ENCODE results near the gene CACNA1B. TPM values are rescaled to one million over a fixed set of nuclear protein-coding genes. Genes with fewer than 3 reads are reported as not detected.
"Not testable (repeated sequence)": the region's sequence is repeated elsewhere in the genome, so short reads cannot be mapped to it uniquely, and the experiment has no call there.

CACNA1B gene
- total and polyA plus RNA-seq, 9 donors = 0.18 to 0.76 (median 0.34) TPM

DNA sequence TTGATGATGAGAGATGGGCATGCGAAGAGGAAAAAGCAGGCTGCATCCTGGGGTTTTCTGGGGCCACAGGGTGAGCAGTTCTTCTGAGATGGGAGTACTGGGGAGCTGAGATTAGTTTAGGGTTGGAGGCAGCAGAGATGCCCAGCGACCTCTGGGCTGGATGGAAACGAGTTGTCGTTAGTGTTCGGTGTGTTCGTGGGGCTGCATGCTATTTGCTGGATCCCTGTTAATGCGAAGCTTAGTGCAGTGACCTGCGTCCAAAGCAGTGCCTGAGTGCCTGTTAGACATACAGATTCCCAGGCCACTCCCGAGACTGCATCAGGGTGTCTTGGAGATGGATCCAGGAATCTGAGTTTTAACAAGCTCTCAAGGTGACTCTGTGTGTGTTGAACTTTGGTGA, 201.3 kb downstream of the CACNA1B start:
- WGBS (ENCODE audit: insufficient coverage) = 86% methylated on average over 9 of the region's 9 CpGs
- no peaks in the 10 kb centered on the region for H3K9me3 ChIP-seq (replicated peaks; ENCODE audit: control insufficient read depth, low read depth, low read length)
- no peaks in the 10 kb centered on the region for H3K4me1 ChIP-seq (ENCODE audit: control insufficient read depth, insufficient read depth, low read length)
- H3K36me3 ChIP-seq (ENCODE audit: control insufficient read depth, insufficient read depth, low read length) = no peaks in the 10 kb centered on the region
- H3K4me3 ChIP-seq (ENCODE audit: low read length) = no peak overlapping the region
- H3K27ac ChIP-seq (ENCODE audit: low read length) = no peak overlapping the region
- no peaks in the 10 kb centered on the region for H3K27me3 ChIP-seq (ENCODE audit: control insufficient read depth, insufficient read depth, low read length)
- DNase-seq = no peak

DNA sequence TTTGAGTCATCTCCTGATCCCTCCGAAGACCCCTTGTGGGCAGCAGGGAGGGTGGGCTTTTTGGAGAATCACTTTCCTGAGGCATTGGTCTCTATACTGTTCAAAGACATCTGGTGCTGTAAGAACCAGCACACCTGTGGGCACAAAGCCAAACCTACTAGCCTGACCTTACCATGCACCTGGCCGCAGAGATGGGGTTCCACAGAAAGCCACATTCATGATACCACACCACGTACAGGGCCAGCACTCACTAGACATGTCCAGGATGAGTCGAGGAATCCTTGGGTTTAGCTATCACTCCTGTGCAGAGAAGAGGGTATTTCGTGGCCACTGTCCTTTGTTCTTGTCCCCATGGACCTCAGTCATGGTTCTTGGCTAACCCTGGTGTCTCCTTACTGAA, 203.4 kb downstream of the CACNA1B start:
- Histone ChIP-seq H3K36me3 (ENCODE audit: control insufficient read depth, insufficient read depth, low read length) (no peaks in the 10 kb centered on the region), H3K4me3 (ENCODE audit: low read length) (no peak overlapping the region), H3K4me1 (ENCODE audit: control insufficient read depth, insufficient read depth, low read length) (no peaks in the 10 kb centered on the region), H3K27me3 (ENCODE audit: control insufficient read depth, insufficient read depth, low read length) (no peaks in the 10 kb centered on the region), H3K27ac (ENCODE audit: low read length) (no peak overlapping the region), H3K9me3 (replicated peaks; ENCODE audit: control insufficient read depth, low read depth, low read length) (no peaks in the 10 kb centered on the region)
- 88% methylated on average over 4 of the region's 5 CpGs for WGBS (ENCODE audit: insufficient coverage)
- DNase-seq = no peak

DNA sequence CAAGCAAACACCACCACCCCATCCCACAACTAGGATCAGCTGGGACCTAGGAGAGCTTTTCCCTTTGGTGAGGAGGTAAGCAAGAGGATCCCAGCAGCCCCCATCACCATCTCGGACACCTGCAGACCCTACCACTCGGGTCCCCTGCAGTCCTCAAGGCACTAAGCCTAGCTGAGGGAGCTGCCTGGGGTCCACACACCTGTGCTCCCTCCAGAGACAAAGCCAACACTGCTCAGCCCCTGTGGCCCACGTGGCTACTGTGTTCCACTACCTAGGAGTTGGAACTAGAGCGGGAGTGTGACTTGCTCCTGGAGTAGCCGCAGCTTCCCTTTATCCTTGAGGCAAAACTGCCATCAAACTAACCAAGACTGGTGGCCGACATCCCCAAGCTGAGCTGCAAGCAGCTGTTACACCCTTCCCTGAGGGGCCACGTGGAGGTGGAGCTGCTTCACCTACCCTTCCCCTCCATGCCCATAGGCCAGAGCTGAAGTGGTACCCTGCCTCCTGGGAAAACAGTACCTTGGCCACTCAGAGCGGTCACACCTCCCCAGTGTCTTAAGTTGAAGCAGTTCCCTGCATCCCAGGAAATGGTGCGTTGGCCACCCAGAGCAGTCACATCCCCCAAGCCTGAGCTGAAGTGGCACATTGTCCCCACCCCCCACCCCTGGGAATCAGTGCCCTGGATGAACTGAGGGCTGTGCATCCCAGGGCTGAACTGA, 205.5 kb downstream of the CACNA1B start:
- Histone ChIP-seq H3K27me3 (ENCODE audit: control insufficient read depth, insufficient read depth, low read length) (no peaks in the 10 kb centered on the region), H3K4me1 (ENCODE audit: control insufficient read depth, insufficient read depth, low read length) (no peaks in the 10 kb centered on the region), H3K4me3 (ENCODE audit: low read length) (no peak overlapping the region), H3K27ac (ENCODE audit: low read length) (no peak overlapping the region), H3K9me3 (replicated peaks; ENCODE audit: control insufficient read depth, low read depth, low read length) (no peaks in the 10 kb centered on the region), H3K36me3 (ENCODE audit: control insufficient read depth, insufficient read depth, low read length) (no peaks in the 10 kb centered on the region)
- no peak for DNase-seq
- WGBS (ENCODE audit: insufficient coverage) = 74% methylated on average over 6 of the region's 9 CpGs

DNA sequence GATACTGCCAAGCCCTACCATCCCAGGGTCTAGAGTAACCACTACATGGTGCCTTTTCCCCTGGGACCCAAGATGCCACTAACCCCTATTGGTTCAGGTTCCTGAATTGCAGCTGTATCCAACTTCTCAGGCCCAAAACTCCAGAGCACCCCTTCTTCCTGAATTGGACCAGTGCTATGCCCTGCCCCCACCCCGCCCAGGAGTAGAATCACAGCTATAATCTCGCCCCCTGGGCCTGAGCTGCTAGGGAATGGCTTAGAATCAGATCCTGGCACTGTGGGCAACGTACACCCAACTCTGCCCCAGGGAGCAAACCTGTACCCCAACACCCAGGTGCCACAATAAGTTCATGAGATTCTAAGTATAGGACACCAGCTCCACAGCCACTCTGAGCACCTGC, 206.3 kb downstream of the CACNA1B start:
- 49% methylated on average over 3 of the region's 3 CpGs for whole genome bisulfite sequencing (ENCODE audit: insufficient coverage)

DNA sequence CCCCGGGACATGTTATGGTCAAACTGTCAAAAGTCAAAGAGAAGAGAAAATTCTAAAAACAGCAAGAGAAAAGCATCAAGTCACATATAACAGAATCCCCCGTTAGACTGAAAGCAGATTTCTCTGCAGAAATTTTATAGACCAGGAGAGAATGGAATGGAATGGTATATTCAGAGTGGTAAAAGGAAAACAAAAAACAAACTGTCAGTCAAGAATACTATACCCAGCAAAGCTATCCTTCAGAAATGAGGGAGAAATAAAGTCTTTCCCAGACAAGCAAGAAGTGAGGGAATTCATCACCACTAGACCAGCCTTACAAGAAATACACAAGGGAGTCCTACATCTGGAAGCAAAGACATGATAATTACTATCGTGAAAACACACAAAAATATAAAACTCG, 208.0 kb downstream of the CACNA1B start:
- H3K27me3 ChIP-seq (ENCODE audit: control insufficient read depth, insufficient read depth, low read length) = no peaks in the 10 kb centered on the region
- H3K4me3 ChIP-seq (ENCODE audit: low read length) = no peak overlapping the region
- WGBS (ENCODE audit: insufficient coverage) = no CpG with 5 or more reads among the region's 4 CpGs
- no peaks in the 10 kb centered on the region for H3K36me3 ChIP-seq (ENCODE audit: control insufficient read depth, insufficient read depth, low read length)
- DNase-seq = no peak
- no peaks in the 10 kb centered on the region for H3K4me1 ChIP-seq (ENCODE audit: control insufficient read depth, insufficient read depth, low read length)
- H3K9me3 ChIP-seq (replicated peaks; ENCODE audit: control insufficient read depth, low read depth, low read length) = no peaks in the 10 kb centered on the region
- H3K27ac ChIP-seq (ENCODE audit: low read length) = no peak overlapping the region

More for the DNA sequence above, 206.3 kb downstream of the CACNA1B start:
- no peak for DNase-seq
- Histone ChIP-seq H3K27ac (ENCODE audit: low read length) (no peak overlapping the region), H3K36me3 (ENCODE audit: control insufficient read depth, insufficient read depth, low read length) (no peaks in the 10 kb centered on the region), H3K4me1 (ENCODE audit: control insufficient read depth, insufficient read depth, low read length) (no peaks in the 10 kb centered on the region), H3K4me3 (ENCODE audit: low read length) (no peak overlapping the region), H3K27me3 (ENCODE audit: control insufficient read depth, insufficient read depth, low read length) (no peaks in the 10 kb centered on the region), H3K9me3 (replicated peaks; ENCODE audit: control insufficient read depth, low read depth, low read length) (no peaks in the 10 kb centered on the region)

DNA sequence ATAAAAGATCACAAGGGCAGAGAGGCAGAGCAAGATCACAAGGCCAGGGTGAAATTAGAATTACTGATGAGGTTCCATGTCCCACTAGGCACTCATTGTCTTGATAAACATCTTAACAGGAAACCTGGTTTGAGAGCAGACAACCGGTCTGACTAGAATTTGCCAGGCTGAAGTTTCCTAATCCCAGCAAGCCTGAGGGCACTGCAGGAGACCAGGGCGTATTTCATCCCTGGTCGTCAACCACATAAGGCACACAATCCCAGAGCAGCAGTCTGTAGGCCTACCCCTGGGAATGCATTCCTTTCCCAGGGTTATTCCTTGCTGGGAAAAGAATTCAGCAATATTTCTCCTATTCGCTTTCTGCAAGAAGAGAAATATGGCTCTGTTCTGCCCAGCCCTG, 214.5 kb downstream of the CACNA1B start:
- not testable (repeated sequence) for H3K4me1 ChIP-seq (ENCODE audit: control insufficient read depth, insufficient read depth, low read length); H3K27me3 ChIP-seq (ENCODE audit: control insufficient read depth, insufficient read depth, low read length); DNase-seq; H3K36me3 ChIP-seq (ENCODE audit: control insufficient read depth, insufficient read depth, low read length); H3K4me3 ChIP-seq (ENCODE audit: low read length); H3K27ac ChIP-seq (ENCODE audit: low read length); H3K9me3 ChIP-seq (replicated peaks; ENCODE audit: control insufficient read depth, low read depth, low read length)
- 60% methylated on average over 3 of the region's 4 CpGs for WGBS (ENCODE audit: insufficient coverage)

DNA sequence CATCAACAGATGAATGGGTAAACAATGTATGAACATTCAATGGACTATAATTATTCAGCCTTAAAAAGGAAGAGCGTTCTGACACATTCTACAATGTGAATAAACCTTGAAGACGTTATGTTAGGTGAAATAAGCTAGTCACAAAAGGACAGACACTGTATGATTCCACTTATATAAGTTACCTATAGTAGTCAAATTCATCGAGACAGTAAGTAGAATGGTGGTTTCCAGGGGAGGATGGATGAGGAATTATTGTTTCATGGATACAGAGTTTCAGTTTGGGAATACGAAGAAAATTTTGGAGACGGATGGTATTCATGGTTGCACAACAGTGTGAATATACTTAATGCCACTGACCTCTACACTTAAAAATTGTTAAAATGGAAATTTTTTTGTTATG, 216.4 kb downstream of the CACNA1B start:
- no peak overlapping the region for H3K27ac ChIP-seq (ENCODE audit: low read length)
- no peaks in the 10 kb centered on the region for H3K36me3 ChIP-seq (ENCODE audit: control insufficient read depth, insufficient read depth, low read length)
- no peaks in the 10 kb centered on the region for H3K4me1 ChIP-seq (ENCODE audit: control insufficient read depth, insufficient read depth, low read length)
- no peaks in the 10 kb centered on the region for H3K27me3 ChIP-seq (ENCODE audit: control insufficient read depth, insufficient read depth, low read length)
- DNase-seq = no peak
- H3K9me3 ChIP-seq (replicated peaks; ENCODE audit: control insufficient read depth, low read depth, low read length) = no peaks in the 10 kb centered on the region
- H3K4me3 ChIP-seq (ENCODE audit: low read length) = no peak overlapping the region
- WGBS (ENCODE audit: insufficient coverage) = no CpG with 5 or more reads among the region's 5 CpGs

DNA sequence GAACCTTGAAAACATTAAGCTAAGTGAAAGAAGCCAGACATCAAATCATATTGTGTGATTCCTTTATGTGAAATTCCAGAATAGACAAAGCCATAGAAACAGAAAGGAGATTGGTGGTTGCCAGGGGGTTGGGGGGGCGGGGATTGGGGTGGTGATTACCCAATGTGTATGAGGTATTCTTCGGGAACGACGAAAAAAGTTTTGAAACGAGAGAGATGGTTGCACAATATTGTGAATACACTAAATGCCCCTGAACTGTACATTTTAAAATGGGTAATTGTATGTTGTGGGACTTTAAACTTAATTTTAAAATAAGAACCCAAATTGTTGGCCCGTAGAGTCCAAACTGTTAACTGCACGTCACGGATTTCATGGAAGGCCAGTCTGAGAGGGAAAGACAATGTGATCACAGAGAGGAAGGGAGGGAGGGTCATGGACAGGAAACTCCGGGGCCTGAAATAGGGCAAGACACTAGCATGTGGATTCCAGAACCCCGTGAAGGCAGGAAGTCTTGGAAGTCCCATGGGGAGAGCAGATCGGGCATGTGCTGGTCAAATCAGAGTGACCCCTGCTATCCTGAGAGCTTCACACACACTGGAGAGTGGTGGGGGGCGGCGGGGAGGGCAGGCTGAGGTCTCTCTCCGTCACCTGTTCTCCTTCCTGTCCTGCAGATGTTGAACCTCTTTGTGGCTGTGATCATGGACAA, 218.4 kb downstream of the CACNA1B start:
- Histone ChIP-seq H3K36me3 (ENCODE audit: control insufficient read depth, insufficient read depth, low read length) (no peaks in the 10 kb centered on the region), H3K9me3 (replicated peaks; ENCODE audit: control insufficient read depth, low read depth, low read length) (no peaks in the 10 kb centered on the region), H3K27me3 (ENCODE audit: control insufficient read depth, insufficient read depth, low read length) (no peaks in the 10 kb centered on the region), H3K27ac (ENCODE audit: low read length) (no peak overlapping the region), H3K4me3 (ENCODE audit: low read length) (no peak overlapping the region), H3K4me1 (ENCODE audit: control insufficient read depth, insufficient read depth, low read length) (no peaks in the 10 kb centered on the region)
- WGBS (ENCODE audit: insufficient coverage) = 82% methylated on average over 9 of the region's 14 CpGs
- DNase-seq = no peak

DNA sequence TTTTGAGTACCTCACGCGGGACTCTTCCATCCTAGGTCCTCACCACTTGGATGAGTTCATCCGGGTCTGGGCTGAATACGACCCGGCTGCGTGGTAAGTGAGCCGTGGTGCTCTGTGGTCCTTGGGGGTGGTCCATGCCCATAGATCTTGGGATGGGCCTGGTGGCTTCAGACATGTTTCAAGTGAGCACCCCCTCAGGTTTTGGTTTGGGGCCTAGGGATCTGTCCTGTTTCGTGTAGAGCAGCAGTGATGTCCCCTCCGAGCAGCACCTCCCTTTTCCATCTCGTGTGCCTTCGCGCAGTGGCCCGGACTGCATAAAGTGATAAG, 218.9 kb downstream of the CACNA1B start:
- H3K36me3 ChIP-seq (ENCODE audit: control insufficient read depth, insufficient read depth, low read length) = no peaks in the 10 kb centered on the region
- no peak overlapping the region for H3K4me3 ChIP-seq (ENCODE audit: low read length)
- no peaks in the 10 kb centered on the region for H3K9me3 ChIP-seq (replicated peaks; ENCODE audit: control insufficient read depth, low read depth, low read length)
- DNase-seq = no peak
- H3K4me1 ChIP-seq (ENCODE audit: control insufficient read depth, insufficient read depth, low read length) = no peaks in the 10 kb centered on the region
- H3K27me3 ChIP-seq (ENCODE audit: control insufficient read depth, insufficient read depth, low read length) = no peaks in the 10 kb centered on the region
- 89% methylated on average over 12 of the region's 13 CpGs for WGBS (ENCODE audit: insufficient coverage)
- H3K27ac ChIP-seq (ENCODE audit: low read length) = no peak overlapping the region

DNA sequence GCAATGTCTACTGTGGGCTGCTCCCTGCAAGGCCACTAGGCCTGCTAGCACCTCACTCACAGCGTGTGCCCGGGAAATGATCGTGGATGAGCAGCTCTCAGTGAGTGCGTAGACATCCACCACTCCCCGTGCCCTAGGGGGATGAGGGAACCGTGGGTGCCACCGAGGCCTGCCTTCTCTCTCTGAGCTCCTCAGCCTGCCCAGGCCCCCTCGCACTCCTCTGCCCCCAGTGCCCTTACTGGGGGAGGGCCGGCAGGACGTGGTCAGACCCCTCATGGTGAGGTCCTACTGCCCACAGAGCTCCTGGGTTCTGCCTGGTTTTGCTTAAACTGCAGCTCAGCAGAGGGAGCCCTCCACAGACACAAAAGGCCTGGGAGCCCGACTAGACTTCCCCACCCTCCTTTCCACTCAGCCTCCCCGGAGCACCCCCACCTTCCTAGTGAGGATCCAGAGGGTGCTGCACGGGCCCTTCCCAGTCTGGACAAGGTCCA, 220.0 kb downstream of the CACNA1B start:
- H3K4me3 ChIP-seq (ENCODE audit: low read length) = no peak overlapping the region
- no peak for DNase-seq
- no peaks in the 10 kb centered on the region for H3K4me1 ChIP-seq (ENCODE audit: control insufficient read depth, insufficient read depth, low read length)
- H3K36me3 ChIP-seq (ENCODE audit: control insufficient read depth, insufficient read depth, low read length) = no peaks in the 10 kb centered on the region
- WGBS (ENCODE audit: insufficient coverage) = 83% methylated on average over 10 of the region's 13 CpGs
- H3K27me3 ChIP-seq (ENCODE audit: control insufficient read depth, insufficient read depth, low read length) = no peaks in the 10 kb centered on the region
- no peaks in the 10 kb centered on the region for H3K9me3 ChIP-seq (replicated peaks; ENCODE audit: control insufficient read depth, low read depth, low read length)
- H3K27ac ChIP-seq (ENCODE audit: low read length) = no peak overlapping the region
